ENCODE data around the gene FANCG.
A peak's percentile ranks its signal among the peaks of the same experiment; 100 is the strongest.

The FANCG gene

GRCh38 chr9:35096035-35096849, 16.5 kb upstream of the FANCG start, which contains the start of gene PIGO:
Gene PIGO (minus strand): TSS chr9:35096591. CDS start chr9:35095565, 1,026 bp downstream.
- Mint-ChIP-seq H3K36me3 (ENCODE audit: low read depth) (peaks cover 31% of the 10 kb centered on the region), H3K27me3 (ENCODE audit: low read depth, poor library complexity) (no peaks in the 10 kb centered on the region), H3K4me1 (peaks cover 22% of the 10 kb centered on the region), H3K27ac (peak within 1 kb of the TSS; percentile 92), H3K4me3 (peak within 1 kb of the TSS; percentile 86), H3K9me3 (no peaks in the 10 kb centered on the region)
- peak; percentile 79 for TF ChIP-seq CTCF (IDR thresholded peaks at IDR 0.05)
- peak; percentile 89 for DNase-seq

- H3K4me1 Mint-ChIP-seq = peaks cover 12% of the 10 kb centered on the region
- peaks cover 22% of the 10 kb centered on the region for H3K36me3 Mint-ChIP-seq (ENCODE audit: low read depth)
- no peak overlapping the region for H3K27ac Mint-ChIP-seq
- TF ChIP-seq CTCF (IDR thresholded peaks at IDR 0.05) = no peak
- DNase-seq = no peak
- no peaks in the 10 kb centered on the region for H3K27me3 Mint-ChIP-seq (ENCODE audit: low read depth, poor library complexity)
- no peaks in the 10 kb centered on the region for H3K9me3 Mint-ChIP-seq
- H3K4me3 Mint-ChIP-seq = no peak overlapping the region
Measured at GRCh38 chr9:35091536-35091935, 11.8 kb upstream of the FANCG start.

GRCh38 chr9:35089434-35089833, 9.7 kb upstream of the FANCG start:
- no peak for DNase-seq
- peaks cover 33% of the 10 kb centered on the region for H3K36me3 Mint-ChIP-seq (ENCODE audit: low read depth)
- H3K27me3 Mint-ChIP-seq (ENCODE audit: low read depth, poor library complexity) = no peaks in the 10 kb centered on the region
- H3K9me3 Mint-ChIP-seq = no peaks in the 10 kb centered on the region
- no peak overlapping the region for H3K4me3 Mint-ChIP-seq
- no peaks in the 10 kb centered on the region for H3K4me1 Mint-ChIP-seq
- peak overlapping the region; percentile 92 for H3K27ac Mint-ChIP-seq
- no peak for TF ChIP-seq CTCF (IDR thresholded peaks at IDR 0.05)

- no peak for TF ChIP-seq CTCF (IDR thresholded peaks at IDR 0.05)
- Mint-ChIP-seq H3K27me3 (ENCODE audit: low read depth, poor library complexity) (no peaks in the 10 kb centered on the region), H3K9me3 (no peaks in the 10 kb centered on the region), H3K36me3 (ENCODE audit: low read depth) (peaks cover 22% of the 10 kb centered on the region), H3K27ac (no peak overlapping the region), H3K4me3 (no peak overlapping the region), H3K4me1 (peaks cover 4% of the 10 kb centered on the region)
- no peak for DNase-seq
Measured at GRCh38 chr9:35085078-35085477, 5.3 kb upstream of the FANCG start.

GRCh38 chr9:35079041-35079425, 709 bp downstream of the FANCG start:
- peaks cover 30% of the 10 kb centered on the region for H3K4me1 Mint-ChIP-seq
- no peak for TF ChIP-seq CTCF (IDR thresholded peaks at IDR 0.05)
- peak overlapping the region; percentile 89 for H3K4me3 Mint-ChIP-seq
- peaks cover 23% of the 10 kb centered on the region for H3K36me3 Mint-ChIP-seq (ENCODE audit: low read depth)
- no peaks in the 10 kb centered on the region for H3K9me3 Mint-ChIP-seq
- DNase-seq = peak; percentile 17
- H3K27me3 Mint-ChIP-seq (ENCODE audit: low read depth, poor library complexity) = no peaks in the 10 kb centered on the region
- H3K27ac Mint-ChIP-seq = no peak overlapping the region

GRCh38 chr9:35078066-35078465, 1.7 kb downstream of the FANCG start:
- peaks cover 32% of the 10 kb centered on the region for H3K4me1 Mint-ChIP-seq
- H3K9me3 Mint-ChIP-seq = no peaks in the 10 kb centered on the region
- no peak overlapping the region for H3K27ac Mint-ChIP-seq
- no peak for TF ChIP-seq CTCF (IDR thresholded peaks at IDR 0.05)
- peak overlapping the region; percentile 89 for H3K4me3 Mint-ChIP-seq
- peaks cover 29% of the 10 kb centered on the region for H3K36me3 Mint-ChIP-seq (ENCODE audit: low read depth)
- DNase-seq = no peak
- H3K27me3 Mint-ChIP-seq (ENCODE audit: low read depth, poor library complexity) = no peaks in the 10 kb centered on the region

Measured in nephron progenitor cell (in vitro differentiated cells).